ENCODE data around the gene AQP2.
"Not testable (repeated sequence)": the region's sequence is repeated elsewhere in the genome, so short reads cannot be mapped to it uniquely, and the experiment has no call there.

The AQP2 gene

GRCh38 chr12:49987625-49988303 is 37.2 kb downstream of the AQP2 start:
- no peak for DNase-seq (ENCODE audit: low read depth in 2 of 2)

GRCh38 chr12:49989400-49989799 is 38.9 kb downstream of the AQP2 start:
- DNase-seq (ENCODE audit: low read depth in 2 of 2): not testable (repeated sequence)

GRCh38 chr12:49990273-49990672 is 39.7 kb downstream of the AQP2 start:
- DNase-seq (ENCODE audit: low read depth in 2 of 2): no peak

- no peak for DNase-seq (ENCODE audit: low read depth in 2 of 2)
Measured at GRCh38 chr12:49998453-49998852, 47.9 kb downstream of the AQP2 start.

GRCh38 chr12:50003595-50003994 is 53.1 kb downstream of the AQP2 start:
- DNase-seq (ENCODE audit: low read depth in 2 of 2): no peak

GRCh38 chr12:50004696-50005095 is 54.2 kb downstream of the AQP2 start:
- no peak for DNase-seq (ENCODE audit: low read depth in 2 of 2)

GRCh38 chr12:50005175-50005574 is 54.6 kb downstream of the AQP2 start:
- no peak for DNase-seq (ENCODE audit: low read depth in 2 of 2)

- DNase-seq (ENCODE audit: low read depth in 2 of 2): no peak
Measured at GRCh38 chr12:50006280-50006679, 55.7 kb downstream of the AQP2 start.

- DNase-seq (ENCODE audit: low read depth in 2 of 2): no peak
Measured at GRCh38 chr12:50006754-50007442, 56.4 kb downstream of the AQP2 start.
